CD4-positive, CD25-positive, alpha-beta regulatory T cell (primary cell): ENCODE data around the gene PAXX. TPM values are rescaled to one million over a fixed set of nuclear protein-coding genes. Genes with fewer than 3 reads are reported as not detected.

Source experiments
- ATAC-seq, 2 donors: fragments of 150-1000 bp; cut with Tn5 transposase; one replicate each; pipeline ENCODE4 v1.10.0; 2021; ENCODE audit warnings: low read depth in 2 of 2, moderate number of reproducible peaks in 2 of 2, moderate library complexity in 1 of 2
- DNase-seq, 3 donors: peaks; one replicate each; pipeline versions ENCODE4 v3.0.0 to v3.0.0-alpha.2; 2012 to 2022; ENCODE audit warnings: mixed read lengths in 1 of 3
- H3K27ac ChIP-seq: one replicate; pipeline ENCODE4 v1.7.0; 2013; ENCODE audit warnings: mild to moderate bottlenecking, low read length; ENCODE audit not compliant: insufficient read depth, poor library complexity, severe bottlenecking
- H3K27me3 ChIP-seq: one replicate; pipeline ENCODE4 v1.7.0; 2013; ENCODE audit warnings: low read length; ENCODE audit not compliant: control insufficient read depth, insufficient read depth
- H3K36me3 ChIP-seq: one replicate; pipeline ENCODE4 v1.7.0; 2013; ENCODE audit warnings: mild to moderate bottlenecking, low read length, moderate library complexity; ENCODE audit not compliant: control insufficient read depth, insufficient read depth
- H3K4me1 ChIP-seq: 2 replicates; pipeline ENCODE4 v1.7.0; 2013; ENCODE audit warnings: mild to moderate bottlenecking, low read length; ENCODE audit not compliant: insufficient read depth, control insufficient read depth, poor library complexity, severe bottlenecking
- H3K4me3 ChIP-seq: one replicate; pipeline ENCODE4 v1.7.0; 2013; ENCODE audit warnings: low read depth, mild to moderate bottlenecking, low read length, moderate library complexity
- H3K9me3 ChIP-seq, 2 experiments: 1 replicate in 1 of 2; 2 replicates in 1 of 2; pipeline ENCODE4 v1.7.0; 2013; ENCODE audit warnings: low read length in 2 of 2, mild to moderate bottlenecking in 1 of 2, moderate library complexity in 1 of 2; ENCODE audit not compliant: control insufficient read depth in 2 of 2
- H3K27ac Mint-ChIP-seq, 3 donors: one replicate each; pipeline ENCODE4 v1.8.0; 2020 to 2022; ENCODE audit warnings: mild to moderate bottlenecking in 3 of 3, mixed read lengths in 3 of 3, moderate library complexity in 2 of 3
- H3K27me3 Mint-ChIP-seq: one replicate; pipeline ENCODE4 v1.8.0; 2022; ENCODE audit warnings: mild to moderate bottlenecking, mixed read lengths
- H3K36me3 Mint-ChIP-seq: one replicate; pipeline ENCODE4 v1.8.0; 2020; ENCODE audit warnings: mixed read lengths
- H3K4me1 Mint-ChIP-seq, 4 donors: one replicate each; pipeline ENCODE4 v1.8.0; 2020 to 2022; ENCODE audit warnings: mixed read lengths in 4 of 4, mild to moderate bottlenecking in 1 of 4
- H3K4me3 Mint-ChIP-seq, 4 donors: one replicate each; pipeline ENCODE4 v1.8.0; 2020 to 2022; ENCODE audit warnings: mild to moderate bottlenecking in 4 of 4, mixed read lengths in 4 of 4, moderate library complexity in 3 of 4
- H3K9me3 Mint-ChIP-seq, 7 donors: one replicate each; pipeline ENCODE4 v1.8.0; 2020 to 2022; ENCODE audit warnings: mixed read lengths in 7 of 7, mild to moderate bottlenecking in 3 of 7, moderate library complexity in 2 of 7
- polyA plus RNA-seq, 4 donors: library from polyadenylated mRNA; unstranded; fragments of 300-500 nt; fragmentation: Illumina TruSeq; gene quantifications; one replicate each; pipeline ENCODE4 v1.2.3, GENCODE V29; 2021
- total RNA-seq: library from RNA; stranded (reverse); gene quantifications from one replicate; pipeline ENCODE4 v1.2.3, GENCODE V29; 2022

Gene PAXX
- 83.3 TPM for total RNA-seq
- polyA plus RNA-seq = 10 to 100 TPM; 46.7 to 67.5 (median 66.0) TPM

- Mint-ChIP-seq H3K4me1 (peaks cover 0 to 29% (median 12%) of the 10 kb centered on the region in 4 donors), H3K4me3 (peak within 1 kb of the TSS; percentile 86 to 95 (median 89)), H3K27ac (peak within 1 kb of the TSS; percentile 75 to 82 (median 81)), H3K36me3 (no peaks in the 10 kb centered on the region), H3K27me3 (peaks cover 14% of the 10 kb centered on the region), H3K9me3 (peaks cover 0 to 4% (median 0%) of the 10 kb centered on the region in 7 donors)
- peak; percentile 89 to 92 (median 92) for DNase-seq
- peak within 1 kb of the TSS; percentile 85 for H3K27ac ChIP-seq
- H3K4me1 ChIP-seq = peaks cover 42% of the 10 kb centered on the region
- no peaks in the 10 kb centered on the region for H3K36me3 ChIP-seq
- peak; percentile 91 for ATAC-seq
- peak within 1 kb of the TSS; percentile 48 for H3K4me3 ChIP-seq
- H3K27me3 ChIP-seq = no peaks in the 10 kb centered on the region
- no peaks in the 10 kb centered on the region for H3K9me3 ChIP-seq
Observed at GRCh38 chr9:136991993-136992818, at the start of gene PAXX. Gene PAXX, plus strand, starts transcription at chr9:136992422. Its CDS starts 22 bp downstream, at chr9:136992444.

- H3K9me3 ChIP-seq = no peaks in the 10 kb centered on the region
- H3K4me3 ChIP-seq = no peak overlapping the region
- H3K36me3 ChIP-seq = peaks cover 30% of the 10 kb centered on the region
- Mint-ChIP-seq H3K9me3 (no peaks in the 10 kb centered on the region), H3K27me3 (peaks cover 5% of the 10 kb centered on the region), H3K4me1 (peaks cover 0 to 15% (median 3%) of the 10 kb centered on the region in 4 donors), H3K27ac (no peak overlapping the region), H3K36me3 (peaks cover 7% of the 10 kb centered on the region), H3K4me3 (peak overlapping the region in 2 of 4 donors; percentile 47 to 67)
- no peak for ATAC-seq
- no peaks in the 10 kb centered on the region for H3K27me3 ChIP-seq
- peaks cover 23% of the 10 kb centered on the region for H3K4me1 ChIP-seq
- no peak overlapping the region for H3K27ac ChIP-seq
- no peak for DNase-seq
Observed at GRCh38 chr9:136942881-136943230, 49.4 kb upstream of the PAXX start.

GRCh38 chr9:136943291-136944211, 48.7 kb upstream of the PAXX start:
- Mint-ChIP-seq H3K4me1 (peaks cover 0 to 19% (median 3%) of the 10 kb centered on the region in 4 donors), H3K36me3 (peaks cover 7% of the 10 kb centered on the region), H3K27ac (peak overlapping the region in 2 of 3 donors; percentile 66 to 75), H3K4me3 (peak overlapping the region; percentile 84 to 90 (median 86)), H3K27me3 (peaks cover 5% of the 10 kb centered on the region), H3K9me3 (no peaks in the 10 kb centered on the region)
- peak overlapping the region; percentile 55 for H3K27ac ChIP-seq
- H3K36me3 ChIP-seq = peaks cover 30% of the 10 kb centered on the region
- peak overlapping the region; percentile 19 for H3K4me3 ChIP-seq
- no peak for ATAC-seq
- DNase-seq = peak; percentile 19 to 53 (median 38)
- H3K9me3 ChIP-seq = no peaks in the 10 kb centered on the region
- H3K4me1 ChIP-seq = peaks cover 23% of the 10 kb centered on the region
- no peaks in the 10 kb centered on the region for H3K27me3 ChIP-seq

GRCh38 chr9:136944212-136944518, 48.1 kb upstream of the PAXX start:
- ATAC-seq (peak in 1 of 2 donors; percentile 23), DNase-seq (peak in 1 of 3 donors; percentile 27)
- no peak overlapping the region for H3K4me3 ChIP-seq
- Mint-ChIP-seq H3K9me3 (no peaks in the 10 kb centered on the region), H3K4me3 (peak overlapping the region; percentile 84 to 90 (median 86)), H3K36me3 (peaks cover 3% of the 10 kb centered on the region), H3K27ac (no peak overlapping the region), H3K27me3 (peaks cover 5% of the 10 kb centered on the region), H3K4me1 (peaks cover 0 to 19% (median 3%) of the 10 kb centered on the region in 4 donors)
- H3K36me3 ChIP-seq = peaks cover 30% of the 10 kb centered on the region
- no peaks in the 10 kb centered on the region for H3K27me3 ChIP-seq
- peaks cover 26% of the 10 kb centered on the region for H3K4me1 ChIP-seq
- H3K27ac ChIP-seq = peak overlapping the region; percentile 55
- H3K9me3 ChIP-seq = no peaks in the 10 kb centered on the region

- ATAC-seq (peak; percentile 81 to 82), DNase-seq (peak; percentile 89 to 95 (median 95))
- no peak within 1 kb of the TSS for H3K4me3 ChIP-seq
Observed at GRCh38 chr9:136944519-136945332, 47.5 kb upstream of the PAXX start, which contains the start of the genes C8G and FBXW5. Gene C8G, plus strand, starts transcription at chr9:136945243. Its CDS starts 78 bp downstream, at chr9:136945321. Gene FBXW5, minus strand, starts transcription at chr9:136944738. Its CDS starts 655 bp downstream, at chr9:136944083.

GRCh38 chr9:136945333-136946227, 46.6 kb upstream of the PAXX start:
- Histone ChIP-seq H3K9me3 (no peaks in the 10 kb centered on the region), H3K27ac (no peak overlapping the region), H3K27me3 (no peaks in the 10 kb centered on the region), H3K36me3 (peaks cover 22% of the 10 kb centered on the region), H3K4me1 (peaks cover 37% of the 10 kb centered on the region), H3K4me3 (no peak overlapping the region)
- Mint-ChIP-seq H3K9me3 (no peaks in the 10 kb centered on the region), H3K36me3 (no peaks in the 10 kb centered on the region), H3K27ac (peak overlapping the region in 1 of 3 donors; percentile 90), H3K4me3 (peak overlapping the region in 1 of 4 donors; percentile 81), H3K27me3 (peaks cover 5% of the 10 kb centered on the region), H3K4me1 (peaks cover 0 to 21% (median 3%) of the 10 kb centered on the region in 4 donors)
- DNase-seq (no peak), ATAC-seq (no peak)

More at GRCh38 chr9:136944519-136945332, 47.5 kb upstream of the PAXX start, which contains the start of the genes C8G and FBXW5:
- Mint-ChIP-seq H3K9me3 (no peaks in the 10 kb centered on the region), H3K27me3 (peaks cover 5% of the 10 kb centered on the region), H3K27ac (peak within 1 kb of the TSS in 2 of 3 donors; percentile 75 to 90), H3K36me3 (no peaks in the 10 kb centered on the region), H3K4me1 (peaks cover 0 to 19% (median 3%) of the 10 kb centered on the region in 4 donors), H3K4me3 (peak within 1 kb of the TSS; percentile 84 to 93 (median 86))
- Histone ChIP-seq H3K4me1 (peaks cover 31% of the 10 kb centered on the region), H3K36me3 (peaks cover 29% of the 10 kb centered on the region), H3K9me3 (no peaks in the 10 kb centered on the region), H3K27ac (peak within 1 kb of the TSS; percentile 55), H3K27me3 (no peaks in the 10 kb centered on the region)
